Hepatocyte (in vitro differentiated cells): ENCODE results near the gene NAP1L4.

Experiments
- CTCF ChIP-seq: fragments of 200-600 bp; sonication (generic); IDR thresholded peaks from 2 replicates; pipeline ENCODE4 v1.5.1; 2016; ENCODE audit warnings: antibody characterized with exemption, mild to moderate bottlenecking; ENCODE audit not compliant: poor library complexity
- EZH2phosphoT487 ChIP-seq: fragments of 200-600 bp; sonication (generic); IDR thresholded peaks from one replicate; pipeline ENCODE4 v1.6.1; 2018; ENCODE audit warnings: antibody characterized with exemption, mild to moderate bottlenecking, low read depth, moderate library complexity; ENCODE audit not compliant: unreplicated experiment, severe bottlenecking

- no peak for TF ChIP-seq EZH2phosphoT487
- TF ChIP-seq CTCF: no peak
Observed at GRCh38 chr11:2947744-2948143, 44.4 kb downstream of the NAP1L4 start.
